Tibial artery (tissue), 4 donors: ENCODE measurements around the gene BMAL1.

Experiments
- DNase-seq, 2 donors: peaks; one replicate each; pipeline ENCODE4 v3.0.0-alpha.2; 2019
- H3K27ac ChIP-seq, 2 donors: fragments of 200-600 bp; sonication (generic) in 1 of 2; 1 replicate in 1 of 2; 2 replicates in 1 of 2; pipeline ENCODE4 v1.5.1; 2018 to 2019; ENCODE audit warnings: mild to moderate bottlenecking in 1 of 2
- H3K27me3 ChIP-seq, 2 donors: fragments of 200-600 bp; sonication (generic) in 1 of 2; one replicate each; pipeline versions ENCODE4 v1.5.1 to v1.6.0; 2016 to 2019
- H3K36me3 ChIP-seq, 3 donors: fragments of 200-600 bp; sonication (generic) in 2 of 3; one replicate each; pipeline ENCODE4 v1.5.1; 2016 to 2019; ENCODE audit warnings: mild to moderate bottlenecking in 2 of 3
- H3K4me1 ChIP-seq, 4 donors: fragments of 200-600 bp; sonication (generic) in 2 of 4; 1 replicate in 3 of 4; 2 replicates in 1 of 4; pipeline ENCODE4 v1.5.1; 2016 to 2019
- H3K4me3 ChIP-seq, 2 donors: fragments of 200-600 bp; sonication (generic) in 1 of 2; 1 replicate in 1 of 2; 2 replicates in 1 of 2; pipeline ENCODE4 v1.5.1; 2018 to 2019; ENCODE audit warnings: mild to moderate bottlenecking in 2 of 2
- H3K9me3 ChIP-seq, 3 donors: fragments of 200-600 bp; sonication (generic) in 1 of 3; one replicate each; pipeline ENCODE4 v1.5.1; 2016 to 2019
- CTCF ChIP-seq, 2 experiments: fragments of 200-600 bp in 1 of 2; fragments of 450-650 bp in 1 of 2; IDR thresholded peaks; one replicate each; pipeline ENCODE4 v1.5.1; 2017 to 2019; ENCODE audit warnings: antibody characterized with exemption in 2 of 2, mild to moderate bottlenecking in 1 of 2, moderate library complexity in 1 of 2
- intact Hi-C: fragments of 100-400 bp; cut with DNase I; formaldehyde crosslinking; loops from one replicate; pipeline ENCODE4 v1.15.0; 2023; ENCODE audit warnings: low total_unique reads

BMAL1 gene

DNA sequence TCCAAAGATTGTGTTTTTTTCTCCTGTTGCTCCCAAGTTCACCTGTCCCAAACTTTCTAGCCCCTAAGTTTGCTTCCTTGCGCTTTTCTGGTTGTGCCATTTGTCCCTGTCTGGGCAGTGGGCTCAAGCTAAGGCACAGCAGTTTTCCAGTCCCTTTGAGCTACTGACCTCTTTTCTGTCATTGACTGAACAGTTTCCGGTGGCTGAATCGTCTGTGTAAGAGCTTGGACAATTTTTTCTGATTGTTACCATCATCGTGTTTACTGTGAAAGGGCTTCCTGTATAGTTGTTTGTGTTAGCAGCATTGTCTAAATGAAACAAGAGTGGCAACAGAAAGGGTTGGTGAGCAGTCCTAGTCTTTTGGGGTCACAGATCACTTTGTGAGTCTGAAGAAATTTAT lies 49.8 kb downstream of the BMAL1 start:
- H3K36me3 ChIP-seq: no peaks in the 10 kb centered on the region
- intact Hi-C loops: no loop called here

GRCh38 chr11:13328286-13328685 lies 50.7 kb downstream of the BMAL1 start:
- no peak for DNase-seq
- H3K9me3 ChIP-seq: no peaks in the 10 kb centered on the region
- intact Hi-C loops: no loop called here
- TF ChIP-seq CTCF (IDR thresholded peaks at IDR 0.05): no peak
- no peak overlapping the region for H3K27ac ChIP-seq
- no peak overlapping the region for H3K4me3 ChIP-seq
- no peaks in the 10 kb centered on the region for H3K27me3 ChIP-seq
- H3K36me3 ChIP-seq: no peaks in the 10 kb centered on the region
- peaks cover 0 to 26% (median 15%) of the 10 kb centered on the region in 4 donors for H3K4me1 ChIP-seq

More for the DNA sequence above, 49.8 kb downstream of the BMAL1 start:
- TF ChIP-seq CTCF (IDR thresholded peaks at IDR 0.05): no peak
- H3K27ac ChIP-seq: no peak overlapping the region
- no peak for DNase-seq
- H3K27me3 ChIP-seq: no peaks in the 10 kb centered on the region
- H3K9me3 ChIP-seq: no peaks in the 10 kb centered on the region
- H3K4me1 ChIP-seq: peaks cover 0 to 20% (median 11%) of the 10 kb centered on the region in 4 donors
- H3K4me3 ChIP-seq: no peak overlapping the region

DNA sequence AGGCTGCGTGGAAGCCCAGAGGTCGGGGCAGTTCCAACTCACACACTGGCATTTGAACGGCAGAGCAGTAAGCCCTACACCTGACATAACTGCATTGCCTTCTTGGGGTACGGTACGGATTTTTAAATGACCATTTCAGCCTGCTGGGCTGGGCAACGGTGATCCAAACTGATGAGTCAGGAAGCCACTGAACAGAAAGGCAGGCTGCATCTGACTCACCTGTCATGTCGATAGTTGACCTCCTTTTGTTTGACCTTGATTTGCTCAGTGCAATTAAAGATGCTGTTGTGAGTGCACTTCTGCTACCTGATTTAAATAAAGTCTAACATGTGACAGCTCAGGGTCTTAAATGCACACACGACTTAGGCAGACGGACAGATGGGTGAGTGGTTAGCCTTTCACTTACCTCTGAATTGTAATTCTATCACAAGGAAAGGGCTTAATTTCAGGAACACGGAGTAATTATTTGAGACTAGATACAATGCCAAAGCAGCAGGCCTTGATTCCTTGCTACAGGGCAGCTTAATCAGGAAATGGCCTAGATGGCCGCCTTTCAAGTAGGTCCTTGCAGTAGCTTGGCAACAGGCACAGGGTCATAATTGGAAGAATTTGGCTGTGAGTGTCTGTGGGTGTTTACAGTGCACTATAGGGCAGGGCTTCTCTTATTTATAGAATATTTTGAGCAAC lies 52.2 kb downstream of the BMAL1 start:
- H3K27ac ChIP-seq: no peak overlapping the region
- intact Hi-C loops: no loop called here

DNA sequence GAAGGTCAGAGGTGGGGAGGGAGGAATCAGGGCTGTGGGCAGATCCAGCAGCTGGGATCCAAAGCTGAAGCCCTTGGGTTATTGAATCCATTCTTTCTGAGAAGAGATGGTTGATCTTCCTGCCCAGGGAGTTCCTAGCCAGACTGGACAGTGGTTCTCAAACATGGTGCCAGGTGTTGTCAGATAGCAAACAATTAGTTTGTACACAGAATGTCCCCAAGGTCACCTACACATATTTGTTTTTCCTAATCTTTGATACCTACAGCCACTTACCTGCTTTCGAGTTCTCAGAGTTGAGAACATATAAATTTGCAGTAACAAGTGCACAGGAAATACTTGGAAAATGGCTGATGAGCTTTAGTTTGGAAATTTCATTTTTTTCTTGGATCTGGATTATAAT lies 54.5 kb downstream of the BMAL1 start:
- Histone ChIP-seq H3K4me3 (no peak overlapping the region), H3K27ac (no peak overlapping the region), H3K4me1 (peaks cover 0 to 37% (median 21%) of the 10 kb centered on the region in 4 donors), H3K9me3 (no peaks in the 10 kb centered on the region), H3K36me3 (no peaks in the 10 kb centered on the region), H3K27me3 (no peaks in the 10 kb centered on the region)
- TF ChIP-seq CTCF (IDR thresholded peaks at IDR 0.05): no peak
- intact Hi-C loops: no loop called here
- DNase-seq: no peak

More for the DNA sequence above, 52.2 kb downstream of the BMAL1 start:
- no peak for TF ChIP-seq CTCF (IDR thresholded peaks at IDR 0.05)
- Histone ChIP-seq H3K27me3 (no peaks in the 10 kb centered on the region), H3K4me1 (peaks cover 0 to 31% (median 18%) of the 10 kb centered on the region in 4 donors), H3K36me3 (no peaks in the 10 kb centered on the region), H3K9me3 (no peaks in the 10 kb centered on the region), H3K4me3 (no peak overlapping the region)
- DNase-seq: no peak

GRCh38 chr11:13333456-13333957 lies 55.9 kb downstream of the BMAL1 start:
- no peak overlapping the region for H3K4me3 ChIP-seq
- no peak for TF ChIP-seq CTCF (IDR thresholded peaks at IDR 0.05)
- DNase-seq: no peak
- intact Hi-C loops: no loop called here
- no peaks in the 10 kb centered on the region for H3K9me3 ChIP-seq
- H3K27me3 ChIP-seq: no peaks in the 10 kb centered on the region
- peaks cover 0 to 48% (median 28%) of the 10 kb centered on the region in 4 donors for H3K4me1 ChIP-seq
- H3K27ac ChIP-seq: no peak overlapping the region
- H3K36me3 ChIP-seq: no peaks in the 10 kb centered on the region
